IMR-90 (cell line): ENCODE results near the gene TMEM63B. TPM values are rescaled to one million over a fixed set of nuclear protein-coding genes. Genes with fewer than 3 reads are reported as not detected.
A peak's percentile ranks its signal among the peaks of the same experiment; 100 is the strongest.

Source experiments
- ATAC-seq: fragments of 200-7000 bp; cut with Tn5 transposase; 2 replicates; pipeline ENCODE4 v1.9.1; 2020; ENCODE audit warnings: low read depth, mild to moderate bottlenecking, moderate library complexity
- BruUV-seq: library from RNA; stranded (reverse); fragments of 400-500 nt; replicated peaks from 2 replicates; lab custom pipeline; 2021; lab: Mats Ljungman, UMichigan
- CTCF ChIA-PET: fragments of 300-600 bp; formaldehyde crosslinking; extraction: SDS; loops from one replicate; lab custom pipeline; 2021; ENCODE audit warnings: antibody characterized with exemption; lab: Yijun Ruan, JAX
- POLR2A ChIA-PET: fragments of 300-600 bp; sonication (Branson Sonifier 250); formaldehyde crosslinking; loops from one replicate; lab custom pipeline; 2022; ENCODE audit warnings: antibody characterized with exemption; ENCODE audit not compliant: unreplicated experiment; lab: Charles Lee
- DNase-seq: peaks from one replicate; pipeline ENCODE4 v3.0.0; 2013
- H2AFZ ChIP-seq: replicated peaks from 2 replicates; pipeline ENCODE3; 2013; ENCODE audit warnings: low read length, mild to moderate bottlenecking; ENCODE audit not compliant: poor library complexity
- H2AK5ac ChIP-seq: 2 replicates; pipeline ENCODE4 v1.6.1; 2013; ENCODE audit warnings: low read depth, low read length, inconsistent platforms
- H2AK9ac ChIP-seq: replicated peaks from 2 replicates; pipeline ENCODE3; 2013; ENCODE audit warnings: mild to moderate bottlenecking, low read depth, low read length, moderate library complexity; ENCODE audit not compliant: poor library complexity
- H2BK120ac ChIP-seq: 2 replicates; pipeline ENCODE4 v1.6.1; 2013; ENCODE audit warnings: low read depth, low read length, inconsistent platforms
- H2BK15ac ChIP-seq: 3 replicates; pipeline ENCODE4 v1.6.1; 2013; ENCODE audit warnings: low read depth, low read length, inconsistent platforms
- H2BK20ac ChIP-seq: 2 replicates; pipeline ENCODE4 v1.6.1; 2013; ENCODE audit warnings: low read depth, mild to moderate bottlenecking, inconsistent platforms, low read length, moderate library complexity
- H2BK5ac ChIP-seq: 2 replicates; pipeline ENCODE4 v1.6.1; 2013; ENCODE audit warnings: mild to moderate bottlenecking, low read depth, low read length, inconsistent platforms; ENCODE audit not compliant: poor library complexity, severe bottlenecking
- H3K14ac ChIP-seq: replicated peaks from 2 replicates; pipeline ENCODE4 v1.6.1; 2013; ENCODE audit warnings: low read depth, low read length, inconsistent platforms
- H3K18ac ChIP-seq: 2 replicates; pipeline ENCODE4 v1.6.1; 2013; ENCODE audit warnings: low read depth, low read length, control low read depth
- H3K23ac ChIP-seq: 2 replicates; pipeline ENCODE4 v1.6.1; 2013; ENCODE audit warnings: low read depth, low read length, inconsistent platforms
- H3K27ac ChIP-seq: 2 replicates; pipeline ENCODE4 v1.5.1; 2013; ENCODE audit warnings: mild to moderate bottlenecking, control low read depth, low read length; ENCODE audit not compliant: insufficient read depth
- H3K27me3 ChIP-seq: 2 replicates; pipeline ENCODE4 v1.6.1; 2013; ENCODE audit warnings: low read length; ENCODE audit not compliant: control insufficient read depth, insufficient read depth
- H3K36me3 ChIP-seq: 2 replicates; pipeline ENCODE4 v1.6.1; 2013; ENCODE audit warnings: low read length, mixed read lengths; ENCODE audit not compliant: control insufficient read depth, insufficient read depth
- H3K4ac ChIP-seq: 2 replicates; pipeline ENCODE4 v1.6.1; 2013; ENCODE audit warnings: low read depth, low read length, inconsistent platforms
- H3K4me1 ChIP-seq: 2 replicates; pipeline ENCODE4 v1.6.1; 2013; ENCODE audit warnings: low read length, mixed read lengths; ENCODE audit not compliant: control insufficient read depth, insufficient read depth
- H3K4me2 ChIP-seq: 2 replicates; pipeline ENCODE4 v1.6.1; 2013; ENCODE audit warnings: low read depth, mild to moderate bottlenecking, control low read depth, low read length, moderate library complexity
- H3K4me3 ChIP-seq: 2 replicates; pipeline ENCODE4 v1.5.1; 2013; ENCODE audit warnings: low read depth, mild to moderate bottlenecking, control low read depth, low read length, moderate library complexity; ENCODE audit not compliant: insufficient read depth
- H3K56ac ChIP-seq: 2 replicates; pipeline ENCODE4 v1.6.1; 2013; ENCODE audit warnings: low read length, inconsistent platforms; ENCODE audit not compliant: insufficient read depth; ENCODE audit errors: extremely low read depth
- H3K79me1 ChIP-seq, 2 experiments: 2 replicates each; pipeline ENCODE4 v1.6.1; 2013; ENCODE audit warnings: low read length in 2 of 2, inconsistent platforms in 1 of 2, low read depth in 1 of 2
- H3K9ac ChIP-seq: 2 replicates; pipeline ENCODE4 v1.6.1; 2013; ENCODE audit warnings: low read depth, low read length, control low read depth
- H3K9me1 ChIP-seq: 2 replicates; pipeline ENCODE4 v1.6.1; 2013; ENCODE audit warnings: low read length, inconsistent platforms; ENCODE audit not compliant: insufficient read depth
- H3K9me3 ChIP-seq: 2 replicates; pipeline ENCODE4 v1.6.1; 2013; ENCODE audit warnings: low read length; ENCODE audit not compliant: control insufficient read depth, insufficient read depth
- H4K20me1 ChIP-seq: 2 replicates; pipeline ENCODE4 v1.6.1; 2013; ENCODE audit warnings: low read length, inconsistent platforms; ENCODE audit not compliant: insufficient read depth
- H4K5ac ChIP-seq: 2 replicates; pipeline ENCODE4 v1.6.1; 2013; ENCODE audit warnings: mild to moderate bottlenecking, low read depth, low read length, control low read depth
- H4K8ac ChIP-seq, 2 experiments: 2 replicates each; pipeline ENCODE4 v1.6.1; 2013; ENCODE audit warnings: low read depth in 2 of 2, low read length in 2 of 2, control low read depth in 1 of 2, inconsistent platforms in 1 of 2
- H4K91ac ChIP-seq: 2 replicates; pipeline ENCODE4 v1.6.1; 2013; ENCODE audit warnings: low read depth, low read length, inconsistent platforms; ENCODE audit not compliant: insufficient read depth
- BHLHE40 ChIP-seq: fragments of 150-350 bp; IDR thresholded peaks from 2 replicates; pipeline ENCODE4 v1.6.1; 2016; ENCODE audit warnings: mild to moderate bottlenecking, low read depth, low read length
- CEBPB ChIP-seq: IDR thresholded peaks from 2 replicates; pipeline ENCODE4 v1.6.1; 2012; ENCODE audit warnings: low read depth, low read length, improper control_type of control experiment
- CHD1 ChIP-seq: IDR thresholded peaks from 2 replicates; pipeline ENCODE4 v1.6.1; 2012; ENCODE audit warnings: low read depth, low read length, improper control_type of control experiment
- RAD21 ChIP-seq: IDR thresholded peaks from 2 replicates; pipeline ENCODE4 v1.6.1; 2012; ENCODE audit warnings: low read length, improper control_type of control experiment
- RCOR1 ChIP-seq: IDR thresholded peaks from 2 replicates; pipeline ENCODE4 v1.6.1; 2012; ENCODE audit warnings: mild to moderate bottlenecking, low read length, improper control_type of control experiment; ENCODE audit not compliant: insufficient replicate concordance
- SMC3 ChIP-seq: fragments of 150-350 bp; IDR thresholded peaks from 2 replicates; pipeline ENCODE4 v1.6.1; 2016; ENCODE audit warnings: low read depth, mild to moderate bottlenecking, antibody characterized with exemption, low read length, moderate library complexity
- WGBS, 2 experiments: methylation state at CpG; one replicate each; pipeline versions ENCODE4 v1.1.5 to v1.1.7; 2013; ENCODE audit warnings: missing lambda C conversion rate in 2 of 2; ENCODE audit not compliant: insufficient read length in 1 of 2; ENCODE audit errors: extremely low coverage in 2 of 2; 5-methylcytosine and 5-hydroxymethylcytosine counted together
- dilution Hi-C: fragments of 300-500 bp; cut with HindIII; formaldehyde crosslinking; loops from one replicate; pipeline ENCODE4 v1.14.3; 2018; ENCODE audit warnings: low sequenced_read_pairs; ENCODE audit not compliant: unreplicated experiment
- in situ Hi-C: fragments of 300-500 bp; cut with MboI; formaldehyde crosslinking; loops from 3 replicates; pipeline ENCODE4 v1.14.3; 2019; ENCODE audit warnings: low sequenced_read_pairs, inconsistent platforms, mixed read lengths
- intact Hi-C: fragments of 100-400 bp; cut with micrococcal nuclease; formaldehyde crosslinking; loops from 2 replicates; pipeline ENCODE4 v1.10.0; 2022
- polyA plus RNA-seq, 3 experiments: library from polyadenylated mRNA; depleted of rRNA; stranded (reverse); fragments of >200 nt; gene quantifications; 2 replicates each; pipeline ENCODE4 v1.2.3, GENCODE V29; 2012; ENCODE audit warnings: low replicate concordance in 1 of 3
- total RNA-seq: library from RNA; depleted of rRNA; stranded (reverse); fragments of >200 nt; gene quantifications from 2 replicates; pipeline ENCODE4 v1.2.3, GENCODE V29; 2012
- TF ChIP-seq, protein P1 (sequence below): conservative IDR thresholded peaks from 2 replicates; pipeline ENCODE4 v1.5.1; 2012; ENCODE audit warnings: mild to moderate bottlenecking, low read depth, low read length, improper control_type of control experiment
- TF ChIP-seq, protein P2 (sequence below): fragments of 150-350 bp; IDR thresholded peaks from 2 replicates; pipeline ENCODE4 v1.6.1; 2017; ENCODE audit warnings: mild to moderate bottlenecking, antibody characterized with exemption, low read length, low read depth

TMEM63B gene
- total and polyA plus RNA-seq, 2 of the 4 experiments (the other 2 are of a cell fraction) = 12.2 to 42.6 TPM

DNA sequence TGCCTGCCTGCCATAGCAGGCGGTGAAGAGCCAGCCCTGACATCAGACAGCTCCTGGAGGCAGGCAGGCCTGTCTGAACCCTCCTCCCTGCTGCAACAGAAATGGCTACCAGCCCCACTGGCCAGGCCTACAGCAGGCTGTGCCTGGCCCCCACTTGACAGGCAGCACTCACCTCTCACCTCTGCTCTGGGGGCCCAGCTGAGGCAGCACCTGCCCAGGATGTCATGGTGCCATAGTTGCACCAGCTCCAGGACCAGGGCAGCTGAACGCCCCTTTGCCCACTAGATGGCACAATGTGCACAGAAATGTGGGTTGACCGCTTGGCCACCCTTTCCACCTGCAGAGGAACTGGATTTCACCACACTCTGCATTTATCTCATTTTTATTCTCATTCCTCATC lies 30.7 kb upstream of the TMEM63B start:
- Histone ChIP-seq H3K14ac (no peak overlapping the region), H2BK120ac (no peak overlapping the region), H3K4me1 (no peaks in the 10 kb centered on the region), H2AK5ac (no peak overlapping the region), H3K79me1 (peaks cover 0 to 11% of the 10 kb centered on the region in 2 experiments; a peak in 3 of 4 replicates), H4K20me1 (peaks cover 14% of the 10 kb centered on the region), H3K9ac (no peak overlapping the region), H2BK15ac (no peak overlapping the region), H3K23ac (no peak overlapping the region), H3K18ac (no peak overlapping the region), H2BK20ac (no peak overlapping the region), H3K56ac (no peak overlapping the region), H3K4me3 (no peak overlapping the region), H4K5ac (no peak overlapping the region), H4K91ac (no peak overlapping the region), H3K4ac (no peak overlapping the region), H2BK5ac (no peak overlapping the region), H3K4me2 (no peak overlapping the region), H4K8ac (no peak overlapping the region), H3K9me3 (no peaks in the 10 kb centered on the region), H2AFZ (no peak overlapping the region), H3K36me3 (peaks cover 5% of the 10 kb centered on the region), H3K27ac (no peak overlapping the region), H3K9me1 (no peaks in the 10 kb centered on the region), H3K27me3 (no peaks in the 10 kb centered on the region), H2AK9ac (peak overlapping the region; percentile 86)
- intact Hi-C loops (loop anchor here (1.0 to 2.0 kb wide), 4 partner anchors 36 to 242 kb away; no protein-coding TSS in a partner anchor), dilution Hi-C loops (no loop called here), in situ Hi-C loops (no loop called here)
- 100% methylated on average over 1 of the region's 3 CpGs; no CpG with 5 or more reads in 1 of the 2 experiments for WGBS, 2 experiments
- ChIA-PET CTCF (interaction anchor here (0.7 to 1.1 kb wide), 5 partner anchors 12 to 141 kb away, joined by 3 to 4 read pairs (median 4); no protein-coding TSS in a partner anchor), POLR2A (no interaction called here)
- DNase-seq (peak; percentile 72), ATAC-seq (peak; percentile 86)
- BruUV-seq = no TSS peak
- TF ChIP-seq RCOR1 (peak; percentile 18), RAD21 (peak; percentile 97), CHD1 (no peak), BHLHE40 (no peak), CEBPB (peak; percentile 71), SMC3 (peak; percentile 87)
- TF ChIP-seq, protein P1, sequence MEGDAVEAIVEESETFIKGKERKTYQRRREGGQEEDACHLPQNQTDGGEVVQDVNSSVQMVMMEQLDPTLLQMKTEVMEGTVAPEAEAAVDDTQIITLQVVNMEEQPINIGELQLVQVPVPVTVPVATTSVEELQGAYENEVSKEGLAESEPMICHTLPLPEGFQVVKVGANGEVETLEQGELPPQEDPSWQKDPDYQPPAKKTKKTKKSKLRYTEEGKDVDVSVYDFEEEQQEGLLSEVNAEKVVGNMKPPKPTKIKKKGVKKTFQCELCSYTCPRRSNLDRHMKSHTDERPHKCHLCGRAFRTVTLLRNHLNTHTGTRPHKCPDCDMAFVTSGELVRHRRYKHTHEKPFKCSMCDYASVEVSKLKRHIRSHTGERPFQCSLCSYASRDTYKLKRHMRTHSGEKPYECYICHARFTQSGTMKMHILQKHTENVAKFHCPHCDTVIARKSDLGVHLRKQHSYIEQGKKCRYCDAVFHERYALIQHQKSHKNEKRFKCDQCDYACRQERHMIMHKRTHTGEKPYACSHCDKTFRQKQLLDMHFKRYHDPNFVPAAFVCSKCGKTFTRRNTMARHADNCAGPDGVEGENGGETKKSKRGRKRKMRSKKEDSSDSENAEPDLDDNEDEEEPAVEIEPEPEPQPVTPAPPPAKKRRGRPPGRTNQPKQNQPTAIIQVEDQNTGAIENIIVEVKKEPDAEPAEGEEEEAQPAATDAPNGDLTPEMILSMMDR = peak; percentile 93
- TF ChIP-seq, protein P2, sequence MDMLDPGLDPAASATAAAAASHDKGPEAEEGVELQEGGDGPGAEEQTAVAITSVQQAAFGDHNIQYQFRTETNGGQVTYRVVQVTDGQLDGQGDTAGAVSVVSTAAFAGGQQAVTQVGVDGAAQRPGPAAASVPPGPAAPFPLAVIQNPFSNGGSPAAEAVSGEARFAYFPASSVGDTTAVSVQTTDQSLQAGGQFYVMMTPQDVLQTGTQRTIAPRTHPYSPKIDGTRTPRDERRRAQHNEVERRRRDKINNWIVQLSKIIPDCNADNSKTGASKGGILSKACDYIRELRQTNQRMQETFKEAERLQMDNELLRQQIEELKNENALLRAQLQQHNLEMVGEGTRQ = no peak
